CD4-positive, alpha-beta T cell treated with Interleukin-17A for 4 hours (primary cell): ENCODE results near the gene INVS.
A peak's percentile ranks its signal among the peaks of the same experiment; 100 is the strongest.
"Not testable (repeated sequence)": the region's sequence is repeated elsewhere in the genome, so short reads cannot be mapped to it uniquely, and the experiment has no call there.

Experiments
- DNase-seq: peaks from one replicate; pipeline ENCODE4 v3.0.0-alpha.2; 2020; ENCODE audit warnings: mixed read lengths

INVS gene

DNA sequence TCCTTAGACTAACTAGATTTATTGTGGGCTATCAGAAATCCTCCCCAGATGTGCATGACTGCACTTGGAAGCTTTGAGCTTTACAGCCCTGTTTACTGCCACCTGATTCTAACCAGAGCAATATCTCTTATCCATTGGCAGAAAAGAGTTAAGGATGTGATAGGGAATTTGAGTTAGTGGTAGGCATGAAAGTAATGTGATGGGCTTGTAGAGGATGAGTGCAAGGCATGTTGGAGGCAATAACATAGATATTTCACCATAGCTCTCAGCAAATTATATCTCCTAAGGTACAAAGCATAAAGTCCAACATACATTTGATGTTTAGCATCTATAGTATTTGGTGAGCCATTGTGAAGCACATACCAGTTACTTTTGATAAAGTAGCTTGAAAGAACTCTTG is 103.8 kb downstream of the INVS start:
- DNase-seq: no peak

DNA sequence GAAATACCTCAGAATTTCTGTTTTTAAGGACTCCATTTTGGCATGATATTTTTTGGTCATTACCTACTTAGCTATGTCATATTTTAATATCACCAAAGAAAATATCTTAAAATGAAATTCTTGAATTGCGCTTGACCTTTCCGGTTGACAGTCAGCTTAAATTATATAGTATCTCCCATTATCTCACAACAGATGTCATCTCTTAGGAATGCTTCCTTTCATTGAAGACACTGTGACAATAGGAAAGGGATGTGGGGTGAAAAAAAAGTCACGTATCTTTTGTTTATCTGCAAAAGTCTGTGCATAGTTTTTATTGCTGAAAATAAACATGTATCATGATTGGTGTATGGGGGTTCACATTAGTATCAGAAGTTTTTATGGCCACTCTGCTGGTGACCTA is 105.8 kb downstream of the INVS start:
- DNase-seq: no peak

DNA sequence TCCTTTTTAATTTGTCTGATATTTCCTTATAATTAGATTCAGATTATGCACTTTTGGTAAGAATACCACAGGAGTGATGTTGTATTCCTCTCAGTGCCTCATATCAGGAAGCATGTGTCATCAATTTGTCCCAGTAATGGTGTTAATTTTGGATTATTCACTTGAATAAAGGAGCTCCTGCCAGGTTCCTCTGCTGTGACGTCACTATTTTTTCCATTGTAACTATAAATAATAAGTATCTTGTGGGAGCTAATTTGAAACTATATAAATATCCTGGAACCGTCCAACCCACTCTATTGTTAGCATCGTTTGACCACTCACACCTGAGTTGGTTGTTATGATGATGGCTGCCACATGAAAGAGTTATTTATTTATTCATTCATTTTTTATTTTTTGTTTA is 107.9 kb downstream of the INVS start:
- no peak for DNase-seq

- no peak for DNase-seq
Measured at GRCh38 chr9:100208673-100209072, 109.6 kb downstream of the INVS start.

- DNase-seq: no peak
Measured at GRCh38 chr9:100211476-100211875, 112.4 kb downstream of the INVS start.

GRCh38 chr9:100213730-100214477 is 114.9 kb downstream of the INVS start:
- no peak for DNase-seq

- peak; percentile 68 for DNase-seq
Measured at GRCh38 chr9:100216178-100216787, 117.2 kb downstream of the INVS start.

DNA sequence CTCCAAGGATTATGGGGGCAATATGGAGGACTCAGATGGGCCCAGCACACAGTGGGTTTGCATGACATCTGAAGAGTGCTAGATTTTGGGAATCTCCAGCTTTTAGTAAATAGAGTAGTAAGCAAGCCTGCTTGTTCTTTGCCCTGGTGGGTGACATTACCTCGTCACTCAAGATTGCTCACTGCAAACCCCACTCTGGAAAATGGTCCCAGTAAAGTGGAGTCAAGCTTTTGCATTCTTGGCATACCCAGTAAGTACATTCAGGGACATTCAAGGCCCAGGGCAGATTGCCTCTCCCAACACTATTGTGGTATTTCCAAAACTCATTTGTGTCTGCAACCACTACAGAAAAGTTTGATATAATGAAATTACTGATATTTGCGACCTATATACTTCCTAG is 118.5 kb downstream of the INVS start:
- no peak for DNase-seq

GRCh38 chr9:100219347-100219746 is 120.3 kb downstream of the INVS start:
- no peak for DNase-seq

DNA sequence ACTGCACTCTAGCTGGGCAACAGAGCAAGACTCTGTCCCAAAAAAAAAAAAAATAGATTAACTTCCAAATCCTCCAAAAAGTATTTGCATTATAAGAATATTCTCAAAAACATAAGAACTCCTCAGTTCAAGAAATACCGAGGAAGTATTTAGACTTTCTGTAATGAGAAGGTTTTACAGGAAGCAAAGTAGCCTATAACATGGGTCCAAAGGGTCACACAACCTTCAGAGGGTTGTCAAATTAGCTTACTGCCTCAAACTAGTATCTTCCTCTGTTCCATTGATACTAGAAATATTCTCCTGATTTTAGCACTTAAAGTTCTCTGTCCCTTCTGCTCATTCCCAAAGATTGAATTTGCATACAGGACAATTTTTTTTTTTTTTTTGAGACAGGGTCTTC is 121.9 kb downstream of the INVS start:
- no peak for DNase-seq

- DNase-seq: no peak
Measured at GRCh38 chr9:100221538-100221937, 122.5 kb downstream of the INVS start.

DNA sequence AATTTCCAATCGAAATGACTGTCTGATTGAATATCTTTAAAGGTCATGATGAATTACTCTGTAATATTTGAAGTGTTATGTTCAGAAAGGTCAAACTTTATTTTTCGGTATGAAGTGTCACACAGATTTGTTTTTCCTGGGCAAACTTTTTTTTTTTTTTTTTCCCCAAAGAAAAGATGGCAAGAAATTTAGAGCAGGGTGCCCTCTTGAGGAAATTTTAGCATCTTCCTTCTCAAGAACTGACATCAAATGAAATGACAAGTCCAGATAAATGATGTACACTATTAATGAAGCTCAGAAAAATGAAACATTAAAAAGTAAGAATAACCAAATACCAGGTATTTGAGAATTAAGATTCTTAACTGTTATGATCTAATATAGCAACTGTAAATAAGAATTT is 123.6 kb downstream of the INVS start:
- DNase-seq: no peak

DNA sequence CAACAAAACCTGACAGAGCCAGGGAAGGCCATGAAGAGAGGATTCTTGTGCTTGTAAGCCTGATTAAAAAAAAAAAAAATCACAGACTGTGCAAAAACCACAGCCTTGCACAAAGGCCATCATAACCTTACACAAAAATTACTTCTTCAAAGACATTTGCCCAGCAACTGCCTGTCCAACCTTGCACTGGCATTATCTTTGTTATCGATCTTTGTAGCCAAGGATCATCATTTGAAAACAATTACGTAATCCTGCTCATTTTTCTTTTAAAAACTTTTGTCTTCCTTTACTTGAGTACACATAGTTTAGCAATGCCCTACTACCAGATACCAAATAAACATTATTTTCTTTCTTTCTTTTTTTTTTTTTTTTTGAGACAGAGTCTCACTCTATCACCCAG is 128.6 kb downstream of the INVS start:
- DNase-seq: no peak

GRCh38 chr9:100228352-100228869 is 129.4 kb downstream of the INVS start:
- no peak for DNase-seq

GRCh38 chr9:100229136-100229535 is 130.1 kb downstream of the INVS start:
- DNase-seq: no peak

DNA sequence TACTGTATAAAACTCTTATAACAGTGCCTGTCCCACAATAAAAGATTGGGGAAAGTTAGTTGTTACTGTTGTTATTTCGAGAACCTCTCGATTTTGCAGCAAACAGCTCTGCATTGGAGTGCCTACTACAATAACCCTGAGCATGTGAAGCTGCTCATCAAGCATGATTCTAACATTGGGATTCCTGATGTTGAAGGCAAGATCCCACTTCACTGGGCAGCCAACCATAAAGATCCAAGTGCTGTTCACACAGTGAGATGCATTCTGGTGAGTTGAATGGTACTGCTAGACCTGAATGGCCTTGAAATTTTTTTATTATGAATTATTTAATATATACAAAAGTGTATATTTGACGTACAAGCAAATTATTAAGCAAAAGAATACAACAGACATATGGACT is 130.5 kb downstream of the INVS start:
- DNase-seq: no peak

DNA sequence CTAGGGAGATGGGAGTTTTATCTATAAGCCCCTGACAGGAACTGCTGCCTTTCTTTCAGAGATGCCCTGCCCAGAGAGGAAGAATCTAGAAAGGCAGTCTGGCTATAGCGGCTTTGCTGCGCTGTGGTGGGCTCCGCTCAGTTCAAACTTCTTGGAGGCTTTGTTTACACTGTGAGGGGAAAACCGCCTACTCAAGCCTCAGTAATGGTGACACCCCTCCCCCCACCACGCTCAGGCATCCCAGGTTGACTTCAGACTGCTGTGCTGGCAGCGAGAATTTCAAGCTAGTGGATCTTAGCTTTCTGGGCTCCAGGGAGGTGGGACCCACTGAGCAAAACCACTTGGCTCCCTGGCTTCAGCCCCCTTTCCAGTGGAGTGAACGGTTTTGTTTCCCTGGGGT is 137.9 kb downstream of the INVS start:
- not testable (repeated sequence) for DNase-seq

DNA sequence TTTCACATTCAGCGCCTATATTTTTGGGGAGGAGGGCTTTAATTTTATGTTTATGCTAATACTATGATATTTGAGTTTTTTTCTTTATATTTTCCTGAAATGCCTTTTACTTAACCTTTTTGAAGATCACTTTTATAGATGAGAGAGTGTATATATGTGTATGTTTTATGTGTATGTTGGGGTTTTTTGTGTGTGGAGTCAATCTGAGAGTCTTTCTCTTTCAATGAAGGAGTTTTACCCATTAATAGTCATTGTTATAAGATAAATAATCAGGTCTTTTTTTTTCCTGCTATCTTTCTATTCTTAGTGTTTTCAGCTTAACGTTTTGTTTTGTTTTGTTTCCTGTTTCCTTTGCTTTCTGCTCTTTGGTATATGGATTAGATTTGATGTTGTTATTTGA is 141.5 kb downstream of the INVS start:
- DNase-seq: no peak

DNA sequence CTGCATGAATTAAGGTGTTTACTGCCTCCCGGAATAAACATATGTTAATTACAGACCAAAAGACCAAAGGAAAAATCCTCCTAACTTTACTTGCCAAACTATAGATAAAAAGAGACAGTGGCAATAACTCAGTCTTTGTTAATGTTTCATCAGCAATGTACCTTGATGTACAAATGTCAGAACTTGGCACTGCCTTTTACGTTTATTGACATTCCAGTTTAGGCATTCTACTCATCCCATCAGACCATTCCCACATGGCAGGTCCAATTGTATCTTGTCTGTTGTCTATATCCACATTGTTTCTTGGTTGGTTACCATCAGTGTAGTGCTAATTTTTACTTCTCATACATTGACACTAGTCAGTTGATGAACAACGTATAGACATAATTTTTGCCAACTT is 168.2 kb downstream of the INVS start:
- DNase-seq: no peak

- DNase-seq: no peak
Measured at GRCh38 chr9:100268271-100268670, 169.2 kb downstream of the INVS start.

GRCh38 chr9:100269656-100270055 is 170.6 kb downstream of the INVS start:
- DNase-seq: no peak

- DNase-seq: no peak
Measured at GRCh38 chr9:100277166-100277979, 178.3 kb downstream of the INVS start.

- DNase-seq: no peak
Measured at GRCh38 chr9:100281066-100281465, 182.0 kb downstream of the INVS start.
